Skeletal muscle cell (primary cell): ENCODE data around the gene RHOBTB3.
A peak's percentile ranks its signal among the peaks of the same experiment; 100 is the strongest.

Experiments used
- DNase-seq: peaks from one replicate; pipeline ENCODE4 v3.0.0-alpha.2; 2010; ENCODE audit warnings: low read depth
- H3K4me3 ChIP-seq: 2 replicates; pipeline ENCODE4 v1.5.1; 2011; ENCODE audit warnings: low read depth, mild to moderate bottlenecking, control low read depth, low read length, moderate library complexity

The RHOBTB3 gene

DNA sequence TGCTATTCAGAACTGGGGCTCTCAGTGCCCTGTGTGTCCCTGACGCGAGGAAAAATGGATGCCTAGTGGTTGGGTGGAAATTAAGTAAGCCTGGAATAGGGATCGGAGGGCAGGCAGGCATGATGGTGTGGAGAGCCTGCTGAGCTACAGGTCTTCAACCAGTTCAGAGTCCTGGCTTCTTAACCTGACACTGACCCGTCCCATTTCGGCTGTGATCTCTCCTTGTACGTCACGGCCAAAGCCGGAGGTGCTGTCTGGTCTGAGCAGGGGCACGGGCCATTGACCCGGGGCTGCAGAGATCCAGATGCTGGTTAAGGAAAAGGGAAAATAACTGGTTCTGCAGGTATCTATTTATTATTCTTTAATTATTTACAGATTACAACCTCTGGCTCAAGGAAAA, 27.9 kb downstream of the RHOBTB3 start:
- no peak for DNase-seq
- no peak overlapping the region for H3K4me3 ChIP-seq

- no peak overlapping the region for H3K4me3 ChIP-seq
- DNase-seq = peak; percentile 59
Observed at GRCh38 chr5:95759634-95760033, 28.5 kb downstream of the RHOBTB3 start.

GRCh38 chr5:95760273-95761191, 29.4 kb downstream of the RHOBTB3 start:
- DNase-seq = peak; percentile 92
- H3K4me3 ChIP-seq = peak overlapping the region; percentile 17

DNA sequence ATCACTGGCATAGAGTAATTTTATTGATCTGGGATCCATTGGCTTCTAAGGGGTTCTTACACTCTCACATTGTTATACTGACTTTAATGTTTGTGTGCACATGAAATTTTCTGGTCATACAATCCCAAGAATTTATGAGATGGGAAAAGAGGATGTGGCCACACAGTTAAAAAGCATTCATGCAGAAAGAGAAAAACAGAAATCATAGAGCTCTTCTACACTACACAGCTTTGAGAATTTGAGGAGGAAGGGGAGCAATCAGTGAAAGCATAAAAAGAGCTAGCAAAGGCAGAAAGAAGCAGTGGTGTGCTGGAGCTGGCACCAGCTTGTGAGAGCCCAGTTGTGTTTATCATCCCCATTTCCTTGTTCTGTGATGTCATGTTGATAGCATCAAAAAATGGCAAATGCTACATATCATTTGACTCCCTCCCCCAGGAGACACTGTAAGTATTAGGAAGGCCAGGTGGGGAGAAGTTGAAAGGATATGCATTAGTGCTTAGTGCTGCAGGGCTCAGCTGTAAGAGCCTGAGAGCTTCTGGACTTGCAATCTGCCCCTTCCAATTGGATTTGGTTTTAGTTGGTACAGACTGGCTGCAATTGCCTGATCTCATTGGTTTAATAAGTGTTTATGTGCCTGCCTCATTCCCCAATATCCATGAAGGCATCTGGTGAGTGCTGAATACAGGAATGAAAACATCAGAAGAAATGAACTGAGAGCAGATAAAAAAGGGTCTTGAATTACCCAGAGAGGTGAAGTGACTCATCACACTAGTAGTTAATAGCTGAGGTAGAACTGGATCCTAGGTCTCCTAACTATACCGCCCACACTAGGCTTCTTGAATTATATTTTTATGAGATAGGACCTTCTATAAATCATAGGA, 30.9 kb downstream of the RHOBTB3 start:
- no peak overlapping the region for H3K4me3 ChIP-seq
- DNase-seq = peak; percentile 57

DNA sequence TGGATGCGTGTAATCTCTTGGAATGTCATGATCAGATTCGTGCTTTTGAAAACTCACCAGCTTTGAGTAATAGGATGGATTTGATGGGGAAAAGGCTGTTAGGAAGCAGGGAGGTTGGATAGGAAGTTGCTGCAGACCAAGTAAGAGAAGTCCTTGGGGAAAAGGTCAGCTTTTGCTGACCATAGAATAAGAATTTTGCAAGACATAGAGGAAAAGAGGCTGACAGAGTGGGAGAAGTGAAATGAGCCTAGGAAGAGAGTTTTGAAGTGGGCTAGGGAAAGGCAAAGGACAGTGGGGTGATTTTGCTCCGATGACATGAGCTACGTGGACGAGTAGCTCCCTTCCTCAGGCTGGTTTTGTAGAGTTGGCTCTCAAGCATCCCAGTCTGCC, 31.5 kb downstream of the RHOBTB3 start:
- no peak for DNase-seq
- H3K4me3 ChIP-seq = no peak overlapping the region

DNA sequence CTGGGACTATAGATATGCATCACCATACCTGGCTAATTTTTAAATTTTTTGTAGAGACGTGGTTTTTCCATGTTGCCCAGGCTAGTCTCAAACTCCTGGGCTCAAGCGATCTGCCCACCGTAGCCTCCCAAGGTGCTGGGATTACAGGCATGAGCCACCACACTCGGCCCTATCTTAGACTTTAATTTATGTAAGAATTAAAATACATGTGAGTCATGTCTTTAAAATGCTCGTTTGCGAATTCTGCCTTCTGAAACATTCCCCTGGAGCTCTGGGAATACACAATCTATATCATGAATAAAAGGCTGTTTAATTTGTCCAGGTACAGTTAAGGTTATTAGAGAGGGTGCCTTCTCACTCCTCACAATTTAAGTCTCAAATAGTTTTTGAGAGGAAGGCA, 32.8 kb downstream of the RHOBTB3 start:
- no peak for DNase-seq
- H3K4me3 ChIP-seq = no peak overlapping the region

GRCh38 chr5:95768731-95769130, 37.6 kb downstream of the RHOBTB3 start:
- DNase-seq = no peak
- H3K4me3 ChIP-seq = no peak overlapping the region

- no peak for DNase-seq
- no peak overlapping the region for H3K4me3 ChIP-seq
Observed at GRCh38 chr5:95770830-95771708, 39.9 kb downstream of the RHOBTB3 start.

GRCh38 chr5:95771892-95772291, 40.8 kb downstream of the RHOBTB3 start:
- no peak for DNase-seq
- no peak overlapping the region for H3K4me3 ChIP-seq

- peak; percentile 91 for DNase-seq
Observed at GRCh38 chr5:95773335-95774059, 42.4 kb downstream of the RHOBTB3 start.

DNA sequence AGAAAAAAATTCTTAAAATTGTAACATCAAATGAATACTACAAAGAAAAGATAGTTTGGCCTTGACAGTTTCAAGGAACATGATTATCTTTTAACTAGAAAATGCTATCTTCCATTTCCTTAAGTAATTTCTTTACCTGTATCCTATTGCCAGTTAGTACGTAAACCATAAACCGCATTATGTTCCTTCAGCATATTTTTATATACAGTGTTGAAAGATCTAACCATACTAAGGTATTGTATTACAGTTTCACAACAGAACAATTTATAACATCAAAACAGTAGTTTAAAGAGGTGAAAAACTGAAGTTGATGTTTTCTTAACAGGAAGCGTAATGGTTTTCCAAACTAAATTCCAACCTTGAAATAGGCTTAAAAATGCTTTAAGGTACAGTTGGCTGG, 46.3 kb downstream of the RHOBTB3 start:
- no peak for DNase-seq
- H3K4me3 ChIP-seq = no peak overlapping the region

More at GRCh38 chr5:95773335-95774059, 42.4 kb downstream of the RHOBTB3 start:
- H3K4me3 ChIP-seq = no peak overlapping the region

DNA sequence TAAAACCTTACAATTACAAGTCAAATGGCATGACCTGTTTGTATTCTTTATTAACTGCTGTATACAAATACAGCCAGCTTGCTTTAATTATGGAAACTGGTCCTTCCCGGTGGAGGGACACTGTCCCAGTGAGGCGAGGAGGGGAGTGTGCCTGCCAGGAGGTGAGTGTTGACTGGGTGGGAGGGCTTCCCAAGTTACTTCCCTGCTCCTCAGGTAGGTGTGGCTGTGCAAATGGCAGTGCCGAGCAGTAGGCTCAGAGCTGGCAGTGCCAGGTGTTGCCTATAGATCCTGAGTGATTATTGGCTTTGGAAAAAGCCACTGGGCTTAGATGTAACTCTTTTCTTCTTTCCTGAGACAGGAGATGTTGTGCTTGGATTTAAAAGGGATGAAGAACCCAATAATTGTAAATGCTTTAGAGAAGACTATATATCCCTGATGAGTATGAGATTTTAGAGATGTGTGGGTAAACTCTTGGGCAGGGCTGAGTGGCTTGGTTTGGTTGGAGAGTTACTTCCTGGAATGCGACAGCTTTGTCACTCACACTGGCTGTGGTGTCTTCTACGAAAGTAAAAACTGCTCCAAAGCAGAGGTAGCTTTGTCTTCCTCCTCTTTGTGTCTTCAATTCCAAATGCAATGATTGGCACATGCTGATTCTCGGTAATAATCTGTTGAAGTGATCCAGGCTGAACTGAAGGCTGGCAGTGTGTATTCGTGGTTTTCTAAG, 47.7 kb downstream of the RHOBTB3 start:
- DNase-seq = no peak
- no peak overlapping the region for H3K4me3 ChIP-seq

GRCh38 chr5:95779611-95780010, 48.5 kb downstream of the RHOBTB3 start:
- DNase-seq = no peak

GRCh38 chr5:95780597-95780996, 49.5 kb downstream of the RHOBTB3 start:
- no peak for DNase-seq
- H3K4me3 ChIP-seq = no peak overlapping the region

More at GRCh38 chr5:95779611-95780010, 48.5 kb downstream of the RHOBTB3 start:
- no peak overlapping the region for H3K4me3 ChIP-seq

GRCh38 chr5:95781101-95781583, 50.0 kb downstream of the RHOBTB3 start:
- H3K4me3 ChIP-seq = no peak overlapping the region
- DNase-seq = peak; percentile 65

DNA sequence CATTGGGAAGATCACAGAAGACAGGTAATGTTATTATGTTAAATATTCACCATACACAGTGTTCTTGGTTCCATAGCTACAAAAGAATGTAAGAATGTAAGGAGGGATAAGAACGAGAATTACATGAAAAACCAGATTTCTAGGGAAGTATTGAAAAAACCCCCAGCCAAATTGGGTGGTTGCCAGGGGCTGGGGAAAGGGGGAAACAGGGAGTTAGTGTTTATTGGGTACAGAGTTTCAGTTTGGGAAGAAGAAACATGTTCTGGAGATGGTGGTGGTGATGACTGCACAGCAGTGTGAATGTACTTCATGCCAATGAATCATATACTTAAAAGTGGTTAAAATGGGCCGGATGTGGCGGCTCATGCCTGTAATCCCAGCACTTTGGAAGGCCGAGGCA, 51.0 kb downstream of the RHOBTB3 start:
- no peak overlapping the region for H3K4me3 ChIP-seq
- no peak for DNase-seq

- no peak for DNase-seq
- H3K4me3 ChIP-seq = no peak overlapping the region
Observed at GRCh38 chr5:95783661-95784060, 52.5 kb downstream of the RHOBTB3 start.
